ENCODE data around the gene GNAI1. TPM values are rescaled to one million over a fixed set of nuclear protein-coding genes. Genes with fewer than 3 reads are reported as not detected.

Gene GNAI1
- total RNA-seq, 1 experiment from 2014 or later, result 20.5 TPM

- Mint-ChIP-seq H3K36me3 (ENCODE audit: insufficient read depth, unreplicated experiment) (no peaks in the 10 kb centered on the region), H3K4me3 (ENCODE audit: low read depth, unreplicated experiment) (no peak overlapping the region), H3K27me3 (ENCODE audit: unreplicated experiment) (no peaks in the 10 kb centered on the region), H3K9me3 (ENCODE audit: low read depth, unreplicated experiment) (no peaks in the 10 kb centered on the region), H3K4me1 (ENCODE audit: low read depth, unreplicated experiment) (peaks cover 14% of the 10 kb centered on the region), H3K27ac (ENCODE audit: unreplicated experiment) (no peak overlapping the region)
- CTCF ChIA-PET, result no interaction called here
- no TSS peak for BruUV-seq (replicated peaks)
- intact Hi-C loops (cut with micrococcal nuclease; ENCODE audit: unreplicated experiment), result no loop called here
- no peak for DNase-seq
- no peak for TF ChIP-seq CTCF (IDR thresholded peaks at IDR 0.05; ENCODE audit: unreplicated experiment)
Measured at GRCh38 chr7:80124526-80125264, 9.9 kb upstream of the GNAI1 start.

- no peak for TF ChIP-seq CTCF (IDR thresholded peaks at IDR 0.05; ENCODE audit: unreplicated experiment)
- Mint-ChIP-seq H3K4me3 (ENCODE audit: low read depth, unreplicated experiment) (no peak overlapping the region), H3K4me1 (ENCODE audit: low read depth, unreplicated experiment) (peaks cover 14% of the 10 kb centered on the region), H3K27ac (ENCODE audit: unreplicated experiment) (no peak overlapping the region), H3K36me3 (ENCODE audit: insufficient read depth, unreplicated experiment) (no peaks in the 10 kb centered on the region), H3K9me3 (ENCODE audit: low read depth, unreplicated experiment) (no peaks in the 10 kb centered on the region), H3K27me3 (ENCODE audit: unreplicated experiment) (no peaks in the 10 kb centered on the region)
- CTCF ChIA-PET, result no interaction called here
- no TSS peak for BruUV-seq (replicated peaks)
- DNase-seq, result peak; percentile 12
- intact Hi-C loops (cut with micrococcal nuclease; ENCODE audit: unreplicated experiment), result no loop called here
Measured at GRCh38 chr7:80127412-80128160, 7.0 kb upstream of the GNAI1 start.

- intact Hi-C loops (cut with micrococcal nuclease; ENCODE audit: unreplicated experiment), result no loop called here
- no TSS peak for BruUV-seq (replicated peaks)
Measured at GRCh38 chr7:80128918-80129317, 5.7 kb upstream of the GNAI1 start.

GRCh38 chr7:80129785-80130184 lies 4.8 kb upstream of the GNAI1 start:
- Mint-ChIP-seq H3K36me3 (ENCODE audit: insufficient read depth, unreplicated experiment) (peaks cover 9% of the 10 kb centered on the region), H3K4me3 (ENCODE audit: low read depth, unreplicated experiment) (no peak overlapping the region), H3K4me1 (ENCODE audit: low read depth, unreplicated experiment) (peaks cover 14% of the 10 kb centered on the region), H3K27ac (ENCODE audit: unreplicated experiment) (no peak overlapping the region), H3K27me3 (ENCODE audit: unreplicated experiment) (no peaks in the 10 kb centered on the region), H3K9me3 (ENCODE audit: low read depth, unreplicated experiment) (no peaks in the 10 kb centered on the region)
- BruUV-seq (replicated peaks), result no TSS peak
- intact Hi-C loops (cut with micrococcal nuclease; ENCODE audit: unreplicated experiment), result loop anchor here (10.0 kb wide), 1 partner anchor 325 kb away; no protein-coding TSS in a partner anchor
- DNase-seq, result no peak
- CTCF ChIA-PET, result no interaction called here
- TF ChIP-seq CTCF (IDR thresholded peaks at IDR 0.05; ENCODE audit: unreplicated experiment), result no peak

More at GRCh38 chr7:80128918-80129317, 5.7 kb upstream of the GNAI1 start:
- Mint-ChIP-seq H3K4me3 (ENCODE audit: low read depth, unreplicated experiment) (no peak overlapping the region), H3K4me1 (ENCODE audit: low read depth, unreplicated experiment) (peaks cover 14% of the 10 kb centered on the region), H3K36me3 (ENCODE audit: insufficient read depth, unreplicated experiment) (peaks cover under 1% of the 10 kb centered on the region), H3K27me3 (ENCODE audit: unreplicated experiment) (no peaks in the 10 kb centered on the region), H3K9me3 (ENCODE audit: low read depth, unreplicated experiment) (no peaks in the 10 kb centered on the region), H3K27ac (ENCODE audit: unreplicated experiment) (no peak overlapping the region)
- TF ChIP-seq CTCF (IDR thresholded peaks at IDR 0.05; ENCODE audit: unreplicated experiment), result no peak
- CTCF ChIA-PET, result interaction anchor here (0.6 kb wide), 1 partner anchor 11 kb away, joined by 7 read pairs; no protein-coding TSS in a partner anchor
- no peak for DNase-seq
